ENCODE measurements around the gene DNAH3.

The DNAH3 gene

DNA sequence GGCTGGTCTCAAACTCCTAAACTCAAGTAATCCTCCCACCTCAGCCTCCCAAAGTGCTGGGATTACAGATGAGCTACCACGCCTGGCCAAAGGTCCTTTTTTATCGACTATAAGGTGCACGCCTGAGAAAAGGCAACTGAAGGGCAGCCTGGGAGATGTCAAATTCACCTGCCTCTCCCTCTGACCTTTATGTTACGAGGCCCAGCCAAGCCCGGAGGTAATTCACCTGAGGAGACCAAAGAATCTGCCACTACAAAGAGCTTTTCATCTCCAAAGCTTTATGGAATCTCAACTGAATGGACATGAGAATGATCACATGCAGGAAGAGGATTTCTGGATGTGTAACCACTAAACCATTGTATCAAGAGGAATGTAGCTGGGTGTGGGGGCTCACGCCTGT is 212.9 kb downstream of the DNAH3 start:
- TF ChIP-seq CTCF (IDR thresholded peaks at IDR 0.05; ENCODE audit: low read length), result no peak
- TF ChIP-seq EZH2phosphoT487 (IDR thresholded peaks at IDR 0.05; ENCODE audit: low read length), result no peak
- TF ChIP-seq EZH2 (optimal IDR thresholded peaks at IDR 0.05; ENCODE audit: low read depth, low read length), result no peak
- Histone ChIP-seq H3K9ac (ENCODE audit: low read length) (no peak overlapping the region), H3K27me3 (replicated peaks; ENCODE audit: insufficient read depth, low read length) (no peaks in the 10 kb centered on the region), H3K4me2 (ENCODE audit: low read depth, low read length) (no peak overlapping the region), H4K20me1 (ENCODE audit: insufficient read depth, low read length) (no peaks in the 10 kb centered on the region), H3K9me2 (replicated peaks; ENCODE audit: insufficient read depth, low read length) (no peaks in the 10 kb centered on the region), H2AFZ (ENCODE audit: low read length) (no peak overlapping the region), H3K36me3 (replicated peaks; ENCODE audit: insufficient read depth, low read length) (no peaks in the 10 kb centered on the region), H3K27ac (ENCODE audit: low read length) (no peak overlapping the region), H3F3A (ENCODE audit: insufficient read depth, low read length) (no peaks in the 10 kb centered on the region), H3K79me2 (ENCODE audit: low read length) (no peaks in the 10 kb centered on the region), H3K4me3 (ENCODE audit: low read length) (no peak overlapping the region), H3K4me1 (ENCODE audit: low read length) (no peaks in the 10 kb centered on the region), H3K9me3 (replicated peaks; ENCODE audit: insufficient read depth, low read length) (no peaks in the 10 kb centered on the region)
- DNase-seq, result no peak

- no peak for TF ChIP-seq EZH2 (optimal IDR thresholded peaks at IDR 0.05; ENCODE audit: low read depth, low read length)
- no peak for TF ChIP-seq EZH2phosphoT487 (IDR thresholded peaks at IDR 0.05; ENCODE audit: low read length)
- TF ChIP-seq CTCF (IDR thresholded peaks at IDR 0.05; ENCODE audit: low read length), result no peak
- Histone ChIP-seq H3K9ac (ENCODE audit: low read length) (no peak overlapping the region), H3K36me3 (replicated peaks; ENCODE audit: insufficient read depth, low read length) (no peaks in the 10 kb centered on the region), H4K20me1 (ENCODE audit: insufficient read depth, low read length) (no peaks in the 10 kb centered on the region), H3K9me3 (replicated peaks; ENCODE audit: insufficient read depth, low read length) (no peaks in the 10 kb centered on the region), H3K27me3 (replicated peaks; ENCODE audit: insufficient read depth, low read length) (no peaks in the 10 kb centered on the region), H3K9me2 (replicated peaks; ENCODE audit: insufficient read depth, low read length) (no peaks in the 10 kb centered on the region), H3K4me3 (ENCODE audit: low read length) (no peak overlapping the region), H3F3A (ENCODE audit: insufficient read depth, low read length) (no peaks in the 10 kb centered on the region), H2AFZ (ENCODE audit: low read length) (no peak overlapping the region), H3K4me1 (ENCODE audit: low read length) (no peaks in the 10 kb centered on the region), H3K79me2 (ENCODE audit: low read length) (no peaks in the 10 kb centered on the region), H3K27ac (ENCODE audit: low read length) (no peak overlapping the region), H3K4me2 (ENCODE audit: low read depth, low read length) (no peak overlapping the region)
- no peak for DNase-seq
These were observed 217.1 kb downstream of the DNAH3 start for GRCh38 chr16:20933589-20933988.

DNA sequence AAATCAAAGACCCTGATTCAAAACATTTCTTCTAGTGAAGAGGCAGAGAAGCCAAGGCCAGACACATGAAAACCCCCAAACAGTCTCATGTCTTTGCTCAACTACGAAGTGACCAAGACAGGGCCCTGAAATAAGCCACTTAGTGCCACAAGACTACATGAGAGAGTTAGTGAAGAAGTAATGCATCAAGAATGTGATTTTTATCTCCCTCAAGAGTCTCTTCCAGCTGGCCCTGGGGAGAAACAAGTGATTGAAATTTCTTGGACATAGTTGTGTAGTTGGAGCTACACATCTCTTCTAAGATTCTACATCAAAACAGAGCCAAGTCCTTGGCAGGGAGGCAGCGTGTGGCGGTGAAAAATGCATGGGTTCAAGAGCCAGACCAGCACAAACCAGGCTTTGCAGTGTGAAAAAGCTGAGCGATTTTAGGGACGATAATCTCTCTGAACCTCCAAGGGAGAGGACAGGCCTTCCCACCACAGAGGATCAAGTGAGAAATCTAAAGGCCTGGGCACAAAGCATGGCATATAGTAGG is 219.5 kb downstream of the DNAH3 start:
- Histone ChIP-seq H3K9ac (ENCODE audit: low read length) (no peak overlapping the region), H3K4me2 (ENCODE audit: low read depth, low read length) (no peak overlapping the region), H3K27ac (ENCODE audit: low read length) (no peak overlapping the region), H2AFZ (ENCODE audit: low read length) (no peak overlapping the region), H3K27me3 (replicated peaks; ENCODE audit: insufficient read depth, low read length) (no peaks in the 10 kb centered on the region), H3K4me3 (ENCODE audit: low read length) (no peak overlapping the region), H3F3A (ENCODE audit: insufficient read depth, low read length) (no peaks in the 10 kb centered on the region), H3K4me1 (ENCODE audit: low read length) (no peaks in the 10 kb centered on the region), H3K9me2 (replicated peaks; ENCODE audit: insufficient read depth, low read length) (no peaks in the 10 kb centered on the region), H3K79me2 (ENCODE audit: low read length) (no peaks in the 10 kb centered on the region), H3K36me3 (replicated peaks; ENCODE audit: insufficient read depth, low read length) (no peaks in the 10 kb centered on the region), H4K20me1 (ENCODE audit: insufficient read depth, low read length) (no peaks in the 10 kb centered on the region), H3K9me3 (replicated peaks; ENCODE audit: insufficient read depth, low read length) (no peaks in the 10 kb centered on the region)
- TF ChIP-seq CTCF (IDR thresholded peaks at IDR 0.05; ENCODE audit: low read length), result no peak
- TF ChIP-seq EZH2phosphoT487 (IDR thresholded peaks at IDR 0.05; ENCODE audit: low read length), result no peak
- no peak for TF ChIP-seq EZH2 (optimal IDR thresholded peaks at IDR 0.05; ENCODE audit: low read depth, low read length)
- DNase-seq, result no peak
